ENCODE measurements around the gene CHIT1. TPM values are rescaled to one million over a fixed set of nuclear protein-coding genes. Genes with fewer than 3 reads are reported as not detected.
"Not testable (repeated sequence)": the region's sequence is repeated elsewhere in the genome, so short reads cannot be mapped to it uniquely, and the experiment has no call there.

CHIT1 gene
- polyA plus RNA-seq, 1 experiment = not detected

DNA sequence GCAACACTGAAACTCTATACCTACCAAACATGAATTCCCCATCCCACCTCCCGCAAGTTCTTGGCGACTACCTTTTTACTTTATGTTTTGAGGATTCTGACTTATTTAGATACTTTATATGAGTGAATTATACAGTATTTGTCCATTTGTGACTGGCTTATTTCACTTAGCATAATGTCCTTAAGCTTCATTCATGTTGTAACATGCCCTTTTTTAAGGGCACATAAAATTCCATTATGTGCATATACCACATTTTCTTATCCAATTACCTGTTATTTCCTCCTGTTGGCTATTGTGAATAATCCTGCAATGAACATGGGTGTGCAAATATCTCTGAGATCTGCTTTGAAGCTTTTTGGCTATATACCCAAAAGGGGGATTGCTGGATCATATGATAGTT is 22.0 kb upstream of the CHIT1 start:
- no peaks in the 10 kb centered on the region for H3K36me3 ChIP-seq (ENCODE audit: control insufficient read depth, insufficient read depth, low read length)
- peaks cover 4% of the 10 kb centered on the region for H3K27me3 ChIP-seq (ENCODE audit: control insufficient read depth, insufficient read depth, low read length)
- no peak for DNase-seq (ENCODE audit: low read depth)
- CTCF ChIA-PET = interaction anchor here (0.5 to 2.3 kb wide), 4 partner anchors 13 to 91 kb away, joined by 3 to 19 read pairs (median 4); no protein-coding TSS in a partner anchor
- TF ChIP-seq, protein P1, sequence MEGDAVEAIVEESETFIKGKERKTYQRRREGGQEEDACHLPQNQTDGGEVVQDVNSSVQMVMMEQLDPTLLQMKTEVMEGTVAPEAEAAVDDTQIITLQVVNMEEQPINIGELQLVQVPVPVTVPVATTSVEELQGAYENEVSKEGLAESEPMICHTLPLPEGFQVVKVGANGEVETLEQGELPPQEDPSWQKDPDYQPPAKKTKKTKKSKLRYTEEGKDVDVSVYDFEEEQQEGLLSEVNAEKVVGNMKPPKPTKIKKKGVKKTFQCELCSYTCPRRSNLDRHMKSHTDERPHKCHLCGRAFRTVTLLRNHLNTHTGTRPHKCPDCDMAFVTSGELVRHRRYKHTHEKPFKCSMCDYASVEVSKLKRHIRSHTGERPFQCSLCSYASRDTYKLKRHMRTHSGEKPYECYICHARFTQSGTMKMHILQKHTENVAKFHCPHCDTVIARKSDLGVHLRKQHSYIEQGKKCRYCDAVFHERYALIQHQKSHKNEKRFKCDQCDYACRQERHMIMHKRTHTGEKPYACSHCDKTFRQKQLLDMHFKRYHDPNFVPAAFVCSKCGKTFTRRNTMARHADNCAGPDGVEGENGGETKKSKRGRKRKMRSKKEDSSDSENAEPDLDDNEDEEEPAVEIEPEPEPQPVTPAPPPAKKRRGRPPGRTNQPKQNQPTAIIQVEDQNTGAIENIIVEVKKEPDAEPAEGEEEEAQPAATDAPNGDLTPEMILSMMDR (IDR thresholded peaks at IDR 0.05; ENCODE audit: insufficient read depth, low read depth, low read length) = no peak
- POLR2A ChIA-PET = no interaction called here
- H3K4me3 ChIP-seq (ENCODE audit: low read depth, low read length) = no peak overlapping the region

DNA sequence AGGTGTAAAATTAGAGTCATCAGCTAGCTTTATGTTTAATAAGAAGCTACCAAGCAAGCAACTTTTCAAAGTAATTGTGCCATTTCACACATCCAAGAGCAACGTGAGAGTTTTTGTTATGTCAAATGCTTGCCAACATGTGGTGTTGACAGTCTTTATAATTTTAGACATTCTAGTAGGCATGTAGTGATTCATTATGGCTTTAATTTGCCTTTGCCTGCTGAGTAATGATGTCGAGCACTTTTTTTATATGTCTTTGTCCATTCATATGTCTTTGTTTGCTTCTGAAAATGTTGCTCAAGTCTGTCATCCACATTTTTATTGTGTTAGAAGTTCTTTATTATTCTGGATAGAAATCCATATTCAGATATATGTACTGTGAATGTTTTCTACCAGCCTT is 21.4 kb upstream of the CHIT1 start:
- no peaks in the 10 kb centered on the region for H3K36me3 ChIP-seq (ENCODE audit: control insufficient read depth, insufficient read depth, low read length)
- no peak for DNase-seq (ENCODE audit: low read depth)
- POLR2A ChIA-PET = no interaction called here
- H3K27me3 ChIP-seq (ENCODE audit: control insufficient read depth, insufficient read depth, low read length) = peaks cover 5% of the 10 kb centered on the region
- no peak overlapping the region for H3K4me3 ChIP-seq (ENCODE audit: low read depth, low read length)
- TF ChIP-seq, protein P1 (IDR thresholded peaks at IDR 0.05; ENCODE audit: insufficient read depth, low read depth, low read length) = no peak
- CTCF ChIA-PET = interaction anchor here (0.9 to 2.3 kb wide), 3 partner anchors 13 to 79 kb away, joined by 3 to 19 read pairs (median 3); no protein-coding TSS in a partner anchor

DNA sequence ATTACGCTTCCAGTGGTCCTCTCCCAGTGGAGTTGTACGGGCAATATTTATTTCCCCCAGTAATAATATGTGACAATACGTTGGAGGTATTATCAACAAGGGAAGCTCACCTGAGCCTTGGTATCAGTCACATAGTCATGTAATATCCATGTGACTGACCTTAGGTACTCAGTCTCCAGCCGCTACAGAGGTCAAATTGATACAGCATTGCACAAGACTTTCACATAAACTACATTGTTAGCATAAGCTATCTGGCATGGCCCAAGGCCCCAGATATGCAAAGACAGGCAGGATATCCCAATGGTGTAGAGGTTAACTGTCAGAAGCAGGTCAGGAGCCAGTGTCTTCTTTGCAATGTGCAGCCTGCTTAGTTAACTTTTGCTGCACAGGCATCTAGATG is 15.3 kb upstream of the CHIT1 start:
- Histone ChIP-seq H3K4me3 (ENCODE audit: low read depth, low read length) (no peak overlapping the region), H3K27me3 (ENCODE audit: control insufficient read depth, insufficient read depth, low read length) (peaks cover 2% of the 10 kb centered on the region; the same call in 1 of the 2 replicates), H3K36me3 (ENCODE audit: control insufficient read depth, insufficient read depth, low read length) (no peaks in the 10 kb centered on the region)
- ChIA-PET CTCF (no interaction called here), POLR2A (no interaction called here)
- no peak for DNase-seq (ENCODE audit: low read depth)
- TF ChIP-seq, protein P1 (IDR thresholded peaks at IDR 0.05; ENCODE audit: insufficient read depth, low read depth, low read length) = no peak

DNA sequence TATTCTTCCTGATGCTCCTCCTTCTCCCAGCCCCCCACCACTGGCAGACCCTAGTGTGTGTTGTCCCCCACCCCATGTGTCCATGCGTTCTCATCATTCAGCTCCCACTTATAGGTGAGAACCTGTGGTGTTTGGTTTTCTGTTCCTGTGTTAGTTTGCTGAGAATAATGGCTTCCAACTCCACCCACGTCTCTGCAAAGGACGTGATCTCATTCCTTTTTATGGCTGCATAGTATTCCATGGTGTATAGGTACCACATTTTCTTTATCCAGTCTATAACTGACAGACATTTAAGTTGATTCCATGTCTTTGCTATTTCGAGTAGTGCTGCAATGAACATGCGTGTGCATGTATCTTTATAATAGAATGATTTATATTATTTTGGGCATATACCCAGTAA is 12.2 kb upstream of the CHIT1 start:
- POLR2A ChIA-PET; H3K27me3 ChIP-seq (ENCODE audit: control insufficient read depth, insufficient read depth, low read length); DNase-seq (ENCODE audit: low read depth); H3K36me3 ChIP-seq (ENCODE audit: control insufficient read depth, insufficient read depth, low read length); H3K4me3 ChIP-seq (ENCODE audit: low read depth, low read length); CTCF ChIA-PET: not testable (repeated sequence)

DNA sequence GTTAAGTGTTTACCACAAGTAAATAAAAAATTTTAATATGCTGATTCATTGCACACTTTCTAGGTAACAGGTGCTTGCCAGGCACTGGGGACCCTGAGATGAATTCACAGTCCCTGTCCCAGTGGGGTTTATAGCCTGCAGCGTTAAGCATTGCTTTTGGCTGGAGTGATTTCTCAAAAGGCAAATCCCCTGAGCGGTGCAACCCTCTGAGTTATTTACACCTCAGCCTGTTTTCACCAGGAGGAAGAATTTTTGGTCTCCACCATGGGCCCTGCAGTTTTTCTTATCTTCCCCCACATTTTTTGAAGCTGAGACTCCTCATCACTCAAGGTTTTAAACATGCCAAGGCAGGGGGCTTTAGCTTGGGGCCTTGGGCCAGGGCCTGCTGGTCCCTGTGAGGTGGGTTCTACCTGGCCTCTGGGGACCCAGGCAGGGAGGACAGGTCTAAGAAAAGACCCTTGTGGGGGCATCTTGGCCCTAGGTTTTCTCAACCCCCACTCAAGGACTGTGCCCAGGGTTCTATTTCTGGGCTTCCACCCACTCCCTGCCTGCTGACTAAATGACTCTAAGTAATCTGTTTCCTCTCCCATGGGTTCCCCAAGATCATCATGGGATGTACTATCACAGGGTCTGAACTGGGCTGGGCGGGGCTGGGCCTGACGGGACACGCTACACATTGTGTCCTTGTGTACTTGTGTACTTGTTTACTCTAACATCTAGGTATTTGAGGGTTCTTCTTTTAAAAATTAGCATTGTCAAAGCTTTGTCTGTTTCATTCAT is 10.2 kb upstream of the CHIT1 start:
- Histone ChIP-seq H3K4me3 (ENCODE audit: low read depth, low read length) (no peak overlapping the region), H3K27me3 (ENCODE audit: control insufficient read depth, insufficient read depth, low read length) (no peaks in the 10 kb centered on the region; the same call in none of the 2 replicates), H3K36me3 (ENCODE audit: control insufficient read depth, insufficient read depth, low read length) (no peaks in the 10 kb centered on the region)
- ChIA-PET POLR2A (no interaction called here), CTCF (interaction anchor here (0.6 to 3.6 kb wide), 3 partner anchors 28 to 114 kb away, joined by 4 to 13 read pairs (median 5); no protein-coding TSS in a partner anchor)
- DNase-seq (ENCODE audit: low read depth) = no peak
- TF ChIP-seq, protein P1 (IDR thresholded peaks at IDR 0.05; ENCODE audit: insufficient read depth, low read depth, low read length) = no peak

Data from BJ (cell line).